GM19438 (cell line): ENCODE results near the gene LRRC49.
"Not testable (repeated sequence)": the region's sequence is repeated elsewhere in the genome, so short reads cannot be mapped to it uniquely, and the experiment has no call there.

Experiments used
- ATAC-seq: cut with Tn5 transposase; IDR thresholded peaks from one replicate; pipeline ENCODE4 v1.9.1; 2021; ENCODE audit warnings: low read depth; ENCODE audit not compliant: unreplicated experiment

Gene LRRC49

GRCh38 chr15:70920981-70921696 lies 28.5 kb downstream of the LRRC49 start:
- ATAC-seq: no peak

DNA sequence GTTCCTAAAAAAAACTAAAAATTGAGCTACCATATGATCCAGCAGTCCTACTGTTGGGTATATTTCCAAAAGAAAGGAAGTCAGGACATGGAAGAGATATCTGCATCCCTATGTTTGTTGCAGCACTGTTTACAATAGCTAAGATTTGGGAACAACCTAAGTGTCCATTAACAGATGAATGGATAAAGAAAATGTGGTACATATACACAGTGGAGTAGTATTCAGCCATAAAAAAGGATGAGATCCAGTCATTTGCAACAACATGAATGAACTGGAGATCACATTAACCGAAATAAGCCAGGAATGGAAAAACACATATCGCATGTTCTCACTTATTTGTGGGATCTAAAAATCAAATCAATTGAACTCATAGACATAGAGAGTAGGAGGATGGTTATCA lies 29.5 kb downstream of the LRRC49 start:
- ATAC-seq: no peak

DNA sequence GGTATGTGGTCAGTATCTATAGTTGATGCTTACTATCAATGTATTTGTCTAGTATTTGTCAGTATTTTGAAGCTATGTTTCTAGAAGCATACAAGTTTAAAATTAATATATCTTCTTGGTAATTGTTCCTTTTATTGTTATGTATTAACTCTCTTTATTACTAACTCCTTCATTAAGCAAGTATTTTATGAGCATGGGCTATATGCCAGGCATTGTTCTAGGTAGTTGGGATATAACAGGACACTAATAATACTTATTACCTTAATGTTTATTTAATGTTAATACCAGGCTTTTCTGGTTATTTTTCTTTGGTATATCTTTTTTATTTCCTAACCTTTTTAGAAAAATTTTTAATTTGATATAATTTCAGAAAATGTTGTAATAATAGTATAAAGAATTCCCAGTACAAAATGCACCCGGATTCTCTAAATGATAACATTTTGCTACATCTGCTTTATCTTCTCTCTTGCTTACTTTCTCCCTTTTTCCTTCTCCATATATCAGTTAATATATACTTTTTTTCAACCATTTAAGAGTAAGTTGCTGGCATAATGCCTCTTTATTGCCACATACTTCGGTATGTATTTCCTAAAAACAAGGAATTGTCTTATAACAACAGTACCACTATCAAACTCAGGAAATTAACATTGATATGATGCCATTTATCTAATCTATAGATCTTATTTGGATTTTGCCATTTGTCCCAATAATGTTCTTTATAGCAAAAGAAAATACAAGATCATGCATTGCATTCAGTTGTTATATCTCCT lies 30.9 kb downstream of the LRRC49 start:
- ATAC-seq: no peak

DNA sequence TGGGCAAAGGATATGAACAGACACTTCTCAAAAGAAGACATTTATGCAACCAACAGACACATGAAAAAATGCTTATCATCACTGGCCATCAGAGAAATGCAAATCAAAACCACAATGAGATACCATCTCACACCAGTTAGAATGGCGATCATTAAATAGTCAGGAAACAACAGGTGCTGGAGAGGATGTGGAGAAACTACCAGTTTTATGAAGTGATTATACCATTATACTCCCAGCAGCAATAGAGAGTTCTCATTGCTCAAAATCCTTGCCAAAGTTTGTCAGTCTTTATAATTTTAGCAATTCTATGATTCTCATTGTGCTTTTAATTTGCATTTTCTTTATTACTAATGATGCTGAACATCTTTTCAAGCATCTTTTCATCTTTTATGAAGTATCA lies 34.3 kb downstream of the LRRC49 start:
- not testable (repeated sequence) for ATAC-seq

DNA sequence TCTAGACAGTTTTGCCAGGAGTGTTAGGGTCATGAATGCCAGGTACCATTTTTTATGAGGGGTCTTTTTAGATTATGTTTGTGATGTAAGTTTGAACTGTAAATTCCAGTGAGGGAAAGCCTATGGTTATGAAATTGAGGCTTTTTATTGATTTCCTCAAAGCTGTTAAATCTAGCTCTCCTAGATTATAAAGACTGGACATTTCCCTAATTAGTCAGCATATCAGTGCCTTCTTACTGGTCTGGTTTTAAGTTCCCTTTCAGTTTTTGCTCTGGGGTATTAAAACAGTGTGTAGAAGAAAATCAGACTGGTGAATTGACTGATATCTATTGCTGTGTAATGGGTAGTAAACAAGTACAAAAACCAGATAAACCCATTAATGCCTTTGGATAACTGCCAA lies 39.2 kb downstream of the LRRC49 start:
- no peak for ATAC-seq

GRCh38 chr15:70932397-70932796 lies 39.8 kb downstream of the LRRC49 start:
- ATAC-seq: no peak

GRCh38 chr15:70933411-70933810 lies 40.8 kb downstream of the LRRC49 start:
- no peak for ATAC-seq

DNA sequence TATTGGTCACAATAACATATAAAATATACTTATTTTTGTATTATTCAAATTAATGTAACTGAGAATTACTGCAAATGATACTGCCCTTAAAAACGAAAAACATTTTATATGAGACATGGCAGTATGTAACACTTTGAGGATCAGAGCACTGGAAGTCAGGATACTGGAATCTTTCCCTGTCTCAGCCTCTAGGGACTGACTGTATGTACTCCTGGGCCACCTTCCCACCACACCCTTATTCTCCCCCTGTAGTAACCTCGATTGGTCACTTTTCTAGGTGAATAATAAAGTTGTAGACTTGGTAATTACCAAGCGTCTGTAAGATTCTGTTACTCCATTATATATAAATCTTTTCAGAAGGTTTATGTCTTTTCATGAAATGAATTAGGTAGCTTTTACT lies 43.0 kb downstream of the LRRC49 start:
- ATAC-seq: no peak

- no peak for ATAC-seq
Observed at GRCh38 chr15:70936326-70936725, 43.7 kb downstream of the LRRC49 start.

GRCh38 chr15:70943285-70943684 lies 50.7 kb downstream of the LRRC49 start:
- not testable (repeated sequence) for ATAC-seq

- no peak for ATAC-seq
Observed at GRCh38 chr15:70947351-70948335, 55.0 kb downstream of the LRRC49 start.

- ATAC-seq: no peak
Observed at GRCh38 chr15:70950953-70951352, 58.3 kb downstream of the LRRC49 start.

DNA sequence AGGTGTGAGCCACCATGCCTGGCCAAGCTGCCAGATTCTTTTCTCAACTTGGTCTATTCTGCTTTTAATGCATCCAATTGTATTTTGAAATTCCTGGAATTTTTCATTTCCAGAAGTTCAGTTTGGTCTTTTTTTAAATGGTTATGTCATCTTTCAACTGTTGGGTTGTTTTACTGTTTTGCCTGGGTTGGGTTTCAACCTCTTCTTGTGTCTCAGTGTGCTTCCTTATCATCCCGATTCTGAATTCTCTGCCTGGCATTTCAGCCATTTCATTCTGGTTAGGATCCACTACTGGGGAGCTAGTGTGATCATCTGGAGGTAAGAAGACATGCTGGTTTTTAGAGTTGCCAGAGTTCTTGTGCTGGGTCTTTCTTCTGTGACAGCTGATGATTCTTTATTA lies 61.5 kb downstream of the LRRC49 start:
- ATAC-seq: no peak

- ATAC-seq: no peak
Observed at GRCh38 chr15:70954733-70955132, 62.1 kb downstream of the LRRC49 start.

- no peak for ATAC-seq
Observed at GRCh38 chr15:70955151-70955550, 62.5 kb downstream of the LRRC49 start.

DNA sequence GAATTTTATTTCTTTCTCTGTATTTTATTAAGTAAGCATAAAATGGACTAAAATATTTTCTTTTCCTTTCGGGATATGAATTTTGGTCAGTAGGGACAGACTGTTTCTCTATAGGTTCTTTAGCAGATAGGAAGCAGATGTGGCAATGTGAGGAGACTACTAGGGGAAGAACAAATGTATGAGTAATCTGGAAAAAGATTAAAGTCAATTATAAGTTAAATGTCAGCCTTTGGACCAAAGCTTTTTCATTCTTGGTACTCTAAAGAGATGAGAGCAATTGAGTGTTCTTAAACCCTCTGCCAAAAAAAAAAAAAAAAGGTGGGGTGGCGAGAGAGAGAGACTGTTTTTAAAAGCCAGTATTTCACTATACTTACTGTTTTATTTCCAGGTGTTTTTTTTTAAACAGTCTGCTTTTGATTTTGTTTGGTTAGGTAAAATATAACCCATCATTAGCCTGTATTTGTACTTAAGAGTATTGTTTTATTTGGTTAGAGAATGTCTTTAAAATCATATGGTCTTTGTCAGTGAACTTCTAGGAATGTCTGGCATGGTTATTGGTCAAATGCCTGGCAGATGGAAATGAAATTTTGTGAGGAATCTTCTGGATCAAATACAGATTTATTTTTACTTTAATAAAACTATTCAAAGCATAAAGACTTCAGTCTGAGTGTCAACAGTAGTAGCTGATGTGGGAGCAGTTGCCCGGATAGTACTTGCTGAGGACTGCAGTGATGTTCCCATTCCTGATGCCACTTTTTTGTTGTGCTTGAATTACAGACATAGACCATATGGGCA lies 63.8 kb downstream of the LRRC49 start:
- no peak for ATAC-seq

DNA sequence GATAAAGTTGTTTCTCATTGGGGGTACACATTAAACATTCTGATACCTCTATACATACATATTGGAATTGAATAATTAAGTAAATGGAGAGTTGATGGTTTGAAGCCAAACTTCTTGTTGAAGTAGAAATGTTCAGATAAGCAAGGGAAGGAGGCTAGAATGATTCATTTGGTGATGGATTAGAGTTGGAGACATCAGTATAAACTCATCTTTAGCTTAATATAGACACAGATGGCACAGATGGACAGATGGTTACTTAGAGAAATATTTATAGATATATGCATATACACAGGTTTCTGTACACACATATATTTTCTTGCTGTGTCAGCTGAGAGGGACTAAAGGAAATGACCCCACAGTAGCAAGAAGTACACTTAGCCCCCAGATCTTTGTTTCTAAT lies 69.5 kb downstream of the LRRC49 start:
- no peak for ATAC-seq

GRCh38 chr15:70963199-70963598 lies 70.6 kb downstream of the LRRC49 start:
- ATAC-seq: no peak

DNA sequence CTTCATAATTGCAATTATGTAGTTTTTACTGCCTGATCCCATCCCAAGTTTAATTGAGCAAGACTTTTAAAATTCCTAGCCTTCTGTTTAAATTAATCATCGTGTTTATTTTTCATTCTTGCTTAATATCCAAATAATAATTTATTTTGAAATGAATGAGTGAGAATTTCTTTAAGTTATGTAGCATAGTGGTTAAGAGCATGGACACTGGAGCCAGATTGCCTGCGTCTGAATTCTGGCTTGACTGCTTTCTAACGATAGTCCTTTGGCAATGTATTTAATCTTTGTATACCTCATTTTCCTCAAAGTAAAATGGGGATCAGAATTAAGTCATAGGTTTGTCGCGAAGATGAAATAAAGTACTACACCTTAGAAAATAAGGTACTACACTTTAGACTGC lies 71.4 kb downstream of the LRRC49 start:
- no peak for ATAC-seq

GRCh38 chr15:70964686-70965085 lies 72.1 kb downstream of the LRRC49 start:
- ATAC-seq: no peak
